Nucleus accumbens (tissue), 56 donors: Measurements from ENCODE around the gene CELSR2.

Experiments
- DNase-seq, 56 donors: peaks; one replicate each; lab custom pipeline; 2025; lab: John Stamatoyannopoulos, UW

The CELSR2 gene

DNA sequence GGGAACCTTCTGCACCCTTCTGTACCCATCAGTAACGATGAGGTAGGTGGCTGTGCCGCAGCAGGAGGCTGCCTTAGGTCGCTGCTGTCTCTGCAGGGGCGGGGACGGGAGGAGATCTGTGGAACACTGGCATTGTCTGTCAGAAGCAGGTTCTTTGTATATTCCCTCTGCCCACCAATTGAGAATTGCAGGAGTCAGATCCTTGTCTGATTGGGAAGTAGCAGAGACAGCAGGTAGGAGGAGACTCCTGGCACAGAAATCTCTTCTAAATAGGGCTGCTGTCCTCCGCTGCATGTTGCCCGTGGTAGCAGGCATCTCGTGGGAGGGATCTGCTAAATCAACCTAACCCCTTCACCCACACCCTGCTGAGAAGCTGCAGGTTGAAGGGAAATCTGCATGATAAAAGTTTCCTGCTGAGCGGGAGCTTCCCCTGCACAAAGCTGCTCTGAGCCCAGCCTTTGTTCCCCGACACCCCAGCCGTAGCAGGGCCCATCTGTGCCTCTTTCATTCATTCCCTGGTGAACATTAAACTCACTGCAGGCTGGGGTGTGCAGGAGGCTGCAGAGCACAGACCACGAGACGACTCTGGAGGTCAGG lies 19.7 kb upstream of the CELSR2 start:
- DNase-seq, result peak in 44 of 56 donors; percentile 26 to 95 (median 75)

DNA sequence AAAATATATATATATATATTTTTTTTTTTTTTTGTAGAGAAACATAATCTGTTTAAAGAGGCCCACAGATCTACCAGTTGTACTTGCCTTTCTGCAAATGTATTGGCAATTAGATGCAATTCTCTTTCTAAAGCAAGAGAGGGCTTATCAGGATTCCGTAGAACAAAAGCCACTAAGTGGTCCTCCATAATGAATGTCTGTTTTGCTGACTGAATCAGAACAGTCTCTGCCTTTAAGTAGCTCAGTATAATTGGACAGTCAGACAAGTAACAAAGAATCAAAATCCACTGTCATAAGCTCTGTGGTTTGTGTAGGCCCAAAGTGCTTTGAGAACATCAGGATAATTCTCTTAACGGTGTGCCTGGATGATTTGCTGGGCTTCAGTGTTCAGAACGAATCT lies 18.3 kb upstream of the CELSR2 start:
- DNase-seq, result no peak

DNA sequence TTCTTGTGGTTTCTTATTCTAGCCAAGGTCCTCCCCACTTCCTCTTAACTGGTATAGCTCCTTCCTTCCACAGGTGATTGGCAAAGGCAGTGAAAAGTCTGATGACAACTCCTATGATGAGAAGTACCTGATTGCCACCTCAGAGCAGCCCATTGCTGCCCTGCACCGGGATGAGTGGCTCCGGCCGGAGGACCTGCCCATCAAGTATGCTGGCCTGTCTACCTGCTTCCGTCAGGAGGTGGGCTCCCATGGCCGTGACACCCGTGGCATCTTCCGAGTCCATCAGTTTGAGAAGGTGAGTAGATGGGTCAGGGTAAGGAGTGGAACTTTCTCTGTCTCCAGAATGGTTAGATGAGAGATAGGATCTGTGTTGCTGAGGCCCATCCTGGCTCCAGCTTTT lies 14.2 kb upstream of the CELSR2 start:
- no peak for DNase-seq

DNA sequence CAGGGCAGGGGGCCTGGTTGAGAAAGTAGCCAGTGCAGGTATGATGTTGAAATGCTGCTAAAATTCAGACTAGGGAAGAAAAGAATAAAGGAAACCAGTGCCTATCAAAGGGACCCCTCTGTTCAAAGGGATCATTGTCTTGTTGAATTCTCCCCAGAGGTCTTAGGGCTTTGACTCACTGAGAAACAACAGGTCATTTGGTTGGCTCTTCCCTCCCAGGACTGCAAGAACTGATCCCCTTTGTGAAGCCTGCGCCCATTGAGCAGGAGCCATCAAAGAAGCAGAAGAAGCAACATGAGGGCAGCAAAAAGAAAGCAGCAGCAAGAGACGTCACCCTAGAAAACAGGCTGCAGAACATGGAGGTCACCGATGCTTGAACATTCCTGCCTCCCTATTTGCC lies 11.8 kb upstream of the CELSR2 start:
- no peak for DNase-seq

DNA sequence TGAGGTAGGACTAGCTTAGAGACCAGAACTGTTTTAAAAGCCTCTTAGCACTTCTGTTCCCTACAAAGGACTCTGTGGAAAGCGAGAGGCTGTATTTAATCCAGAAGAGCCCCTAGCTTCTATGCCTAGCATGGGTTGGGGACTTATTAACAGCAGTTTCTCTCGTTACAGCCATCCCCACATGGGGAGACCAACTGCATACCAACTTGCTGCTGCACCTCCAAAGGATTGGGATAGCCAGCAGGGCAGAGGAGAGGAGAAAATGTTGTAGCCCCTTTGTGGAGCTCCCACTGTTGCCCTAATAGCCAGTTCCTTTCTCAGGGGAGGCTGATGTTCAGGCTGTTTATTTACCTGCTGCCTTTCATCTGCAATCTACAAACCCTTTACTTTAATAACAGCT lies 11.0 kb upstream of the CELSR2 start:
- no peak for DNase-seq

DNA sequence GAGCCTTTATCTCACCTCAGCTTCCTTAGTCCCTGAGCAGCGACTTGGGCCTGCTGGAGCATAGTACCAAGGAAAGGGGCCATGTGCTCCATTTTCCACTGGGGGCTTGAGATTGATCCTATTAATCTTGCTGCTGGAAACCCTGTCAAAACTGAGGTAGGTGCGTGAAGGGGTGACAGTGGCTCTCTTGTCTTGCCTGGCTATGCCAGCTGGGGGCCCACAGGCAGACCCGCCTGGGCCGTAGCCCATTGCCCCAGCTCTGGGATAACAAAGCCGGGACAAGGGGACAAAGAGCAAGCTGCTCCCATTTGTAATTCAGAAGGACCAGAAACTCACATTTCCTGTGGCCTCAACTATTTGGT lies 10.3 kb upstream of the CELSR2 start:
- DNase-seq, result no peak

DNA sequence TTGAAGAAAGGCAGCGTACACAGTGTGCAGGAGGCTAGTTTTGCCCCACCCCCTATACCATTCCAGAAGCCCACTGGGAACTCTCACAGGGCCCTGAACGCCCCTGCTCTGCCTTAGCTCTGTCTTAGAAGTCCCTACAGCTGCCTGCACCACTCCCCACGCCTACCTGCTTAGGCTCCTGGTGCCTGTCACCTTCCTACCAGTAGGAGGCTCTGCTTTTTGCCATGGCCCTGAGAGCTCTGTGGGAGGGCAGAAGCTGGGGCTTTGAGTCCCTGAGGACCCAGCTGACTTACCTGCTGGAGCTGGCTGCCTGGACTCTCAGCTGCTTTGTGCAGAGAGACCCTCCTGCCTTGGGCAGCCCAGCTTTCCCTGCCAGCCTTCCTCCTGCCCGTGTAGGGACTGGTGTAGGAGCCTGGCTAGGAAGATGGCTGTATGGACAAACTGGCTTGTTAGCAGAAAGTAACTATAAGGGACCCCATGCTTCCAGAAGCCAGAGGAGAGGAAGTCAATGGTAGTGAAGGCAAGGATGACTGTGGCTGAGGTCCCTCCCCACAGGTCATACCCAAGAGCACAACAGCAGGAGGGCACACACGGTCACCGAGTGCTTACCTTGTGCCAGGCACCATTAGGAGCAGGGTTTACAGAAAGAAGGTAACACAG lies 9.8 kb upstream of the CELSR2 start:
- peak in 3 of 56 donors; percentile 26 to 42 (median 30) for DNase-seq

DNA sequence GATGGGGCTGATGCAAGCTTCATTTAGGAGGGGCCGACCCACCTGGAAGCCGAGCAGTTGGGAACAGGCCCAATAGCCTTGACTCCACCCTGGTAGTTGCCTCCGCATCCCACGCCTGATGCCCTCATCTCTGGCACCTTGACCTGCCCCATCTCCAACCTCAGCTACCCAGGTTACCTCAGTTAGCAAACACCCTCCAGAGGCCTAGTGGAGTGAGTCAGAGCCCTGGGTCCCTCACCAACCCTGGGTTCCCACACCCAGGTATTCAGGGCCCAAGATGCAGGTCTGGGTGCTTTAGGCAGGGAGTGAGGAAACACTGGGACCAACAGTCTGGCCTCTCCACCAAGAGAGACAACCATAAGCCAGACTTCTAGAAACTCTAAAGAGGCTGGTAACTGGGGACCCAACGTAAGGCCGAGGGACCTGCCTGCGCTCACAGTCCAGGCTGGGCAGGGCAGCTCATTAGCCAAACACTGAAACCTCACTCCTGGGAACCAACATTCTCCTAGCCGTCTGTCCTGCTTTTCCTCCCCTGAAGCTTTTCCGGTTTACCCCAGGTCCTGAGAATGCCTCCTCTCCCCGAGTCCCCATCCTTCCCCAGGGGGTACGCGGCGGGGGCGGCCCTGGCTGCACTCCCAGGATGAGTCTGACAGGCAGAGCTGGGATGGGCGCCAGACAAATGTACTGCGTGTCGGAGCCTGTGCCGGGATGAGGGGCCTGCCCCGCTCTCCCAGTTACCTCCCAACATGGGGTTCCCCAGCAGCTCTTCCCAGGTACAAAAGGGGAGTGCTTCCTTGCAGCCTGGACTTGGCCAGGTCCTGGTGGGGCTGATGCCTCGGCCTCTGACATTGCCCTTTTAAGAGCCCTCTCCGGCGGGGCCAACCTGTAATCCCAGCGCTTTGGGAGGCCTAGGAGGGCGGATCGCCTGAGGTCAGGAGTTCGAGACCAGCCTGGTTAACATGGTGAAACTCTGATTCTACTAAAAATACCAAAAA lies 8.9 kb upstream of the CELSR2 start:
- peak in 27 of 56 donors; percentile 26 to 82 (median 44) for DNase-seq

DNA sequence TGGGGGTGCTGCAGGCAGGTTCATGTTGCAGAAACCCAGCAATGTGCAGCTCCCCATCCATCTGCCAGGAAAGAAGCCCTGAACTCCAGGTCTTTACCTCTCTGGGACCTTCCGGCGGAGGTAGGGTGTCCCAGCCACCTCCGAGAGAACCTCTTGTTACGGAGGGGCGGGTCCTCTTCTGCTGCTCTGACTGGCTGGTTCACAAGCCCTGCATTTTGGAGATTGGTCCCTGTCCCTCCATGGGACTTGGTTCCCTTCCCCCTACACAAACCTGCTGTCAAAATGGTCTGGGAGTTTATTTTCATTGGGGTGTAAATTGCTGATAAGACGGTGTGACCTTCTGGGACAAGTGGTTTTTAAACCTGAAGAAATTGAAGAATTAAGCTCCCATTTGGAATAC lies 8.0 kb upstream of the CELSR2 start:
- no peak for DNase-seq

DNA sequence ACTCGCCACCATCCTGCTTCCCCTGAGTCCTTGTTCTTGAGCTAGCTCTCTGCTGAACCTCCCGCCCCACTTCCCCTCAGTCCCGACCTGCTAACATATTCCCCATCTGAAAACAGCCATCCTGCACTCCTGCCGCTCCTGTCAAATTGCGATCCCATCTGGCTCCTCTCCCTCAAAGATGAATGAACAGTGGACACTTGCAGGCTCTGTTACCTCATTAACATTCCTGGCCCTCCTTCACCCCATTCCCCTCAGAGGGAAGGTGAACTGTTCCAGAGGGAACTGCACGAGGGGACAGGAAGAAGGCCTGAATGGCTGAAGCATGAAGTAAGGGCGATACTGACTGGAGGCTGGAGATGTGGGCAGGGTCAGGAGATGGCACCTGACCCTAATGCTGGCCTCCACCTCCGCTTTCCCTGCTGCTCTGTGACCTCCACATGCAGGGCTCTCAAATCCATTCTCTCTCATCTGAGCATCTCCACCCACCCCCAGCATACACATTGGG lies 7.4 kb upstream of the CELSR2 start:
- DNase-seq, result peak in 2 of 56 donors; percentile 23 to 29

DNA sequence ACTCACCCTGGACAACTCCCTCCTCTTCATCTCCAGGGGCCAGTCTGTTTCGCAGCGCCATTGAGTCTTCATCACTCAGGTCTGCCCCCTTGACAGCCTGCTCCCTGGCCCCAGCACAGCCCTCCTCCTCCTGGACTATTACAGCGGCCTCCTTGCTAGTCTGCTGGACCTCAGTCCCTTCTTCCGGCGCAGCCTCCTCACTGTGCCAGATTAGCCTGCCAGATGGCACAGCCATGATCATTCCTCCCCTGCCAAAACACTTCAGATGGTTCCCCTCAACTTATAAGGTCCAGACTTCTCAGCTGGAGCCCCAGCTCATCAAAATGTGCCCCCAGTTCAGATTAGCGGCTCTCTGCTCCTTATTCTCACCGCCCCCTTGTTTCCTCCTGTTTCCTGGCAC lies 7.0 kb upstream of the CELSR2 start:
- DNase-seq, result peak in 5 of 56 donors; percentile 25 to 43 (median 42)

DNA sequence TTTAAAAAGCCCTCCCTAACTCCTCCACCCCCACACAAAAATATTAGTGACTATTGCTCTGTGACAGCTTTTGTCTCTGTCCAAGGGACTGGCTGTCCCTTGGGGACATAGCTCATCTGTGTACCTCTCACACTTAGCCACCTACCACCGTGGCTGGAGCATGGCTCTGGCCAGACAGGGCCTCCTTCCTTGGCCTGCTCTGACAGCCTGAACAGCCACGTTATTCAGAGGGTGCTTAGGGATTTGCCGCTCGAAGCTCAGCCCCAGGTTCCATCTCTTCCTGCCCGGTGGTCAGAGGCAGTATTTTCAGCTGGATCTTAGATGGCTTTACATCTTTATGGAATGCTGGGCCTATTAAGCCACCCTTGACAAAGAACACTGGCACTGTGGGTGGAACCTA lies 6.1 kb upstream of the CELSR2 start:
- DNase-seq, result no peak

DNA sequence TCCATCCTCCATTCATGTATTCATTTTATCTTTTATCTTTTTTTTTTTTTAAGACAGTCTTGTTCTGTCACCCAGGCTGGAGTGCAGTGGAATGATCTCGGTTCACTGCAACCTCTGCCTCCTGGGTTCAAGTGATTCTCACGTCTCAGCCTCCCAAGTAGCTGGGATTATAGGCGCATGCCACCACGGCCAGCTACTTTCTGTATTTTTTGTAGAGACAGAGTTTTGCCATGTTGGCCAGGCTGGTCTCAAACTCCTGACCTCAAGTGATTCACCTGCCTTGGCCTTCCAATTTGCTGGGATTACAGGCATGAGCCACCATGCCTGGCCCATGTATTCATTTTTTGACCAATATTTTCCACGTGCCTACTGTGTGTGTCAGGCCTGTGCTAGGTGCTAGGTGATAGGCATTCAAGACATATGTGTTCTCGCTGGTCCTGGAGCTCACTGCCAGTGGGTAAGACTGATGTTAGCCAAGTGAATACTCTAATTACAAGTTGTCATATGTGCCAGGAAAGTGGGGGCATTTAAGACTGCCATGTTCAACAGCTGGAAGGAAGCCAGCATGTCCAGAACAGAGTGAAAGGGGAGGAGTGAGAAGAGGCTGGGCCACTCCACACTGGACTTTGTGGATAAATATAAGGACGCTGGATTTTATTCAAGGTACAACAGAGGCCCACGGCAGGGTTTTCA lies 5.3 kb upstream of the CELSR2 start:
- no peak for DNase-seq

DNA sequence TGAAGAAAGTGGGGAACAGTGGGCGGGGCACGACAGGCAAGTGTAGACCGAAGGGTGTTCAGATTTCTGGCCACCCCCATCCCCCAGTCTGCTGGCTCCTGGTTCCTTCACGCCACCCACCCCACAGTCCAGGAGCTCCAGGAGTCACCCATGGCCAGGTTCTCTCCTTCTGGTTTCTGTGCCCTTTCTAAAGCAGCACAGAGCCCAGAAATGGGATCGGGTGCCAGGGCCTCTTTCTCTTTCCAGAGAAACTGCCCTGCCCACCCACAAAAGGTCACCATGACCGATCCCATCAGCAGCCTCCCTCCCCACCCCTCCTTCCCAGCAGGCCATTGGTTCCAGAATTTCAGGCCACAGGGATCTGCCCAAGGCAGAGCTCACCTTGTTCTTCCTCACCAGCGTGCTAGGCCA lies 3.2 kb upstream of the CELSR2 start:
- no peak for DNase-seq

DNA sequence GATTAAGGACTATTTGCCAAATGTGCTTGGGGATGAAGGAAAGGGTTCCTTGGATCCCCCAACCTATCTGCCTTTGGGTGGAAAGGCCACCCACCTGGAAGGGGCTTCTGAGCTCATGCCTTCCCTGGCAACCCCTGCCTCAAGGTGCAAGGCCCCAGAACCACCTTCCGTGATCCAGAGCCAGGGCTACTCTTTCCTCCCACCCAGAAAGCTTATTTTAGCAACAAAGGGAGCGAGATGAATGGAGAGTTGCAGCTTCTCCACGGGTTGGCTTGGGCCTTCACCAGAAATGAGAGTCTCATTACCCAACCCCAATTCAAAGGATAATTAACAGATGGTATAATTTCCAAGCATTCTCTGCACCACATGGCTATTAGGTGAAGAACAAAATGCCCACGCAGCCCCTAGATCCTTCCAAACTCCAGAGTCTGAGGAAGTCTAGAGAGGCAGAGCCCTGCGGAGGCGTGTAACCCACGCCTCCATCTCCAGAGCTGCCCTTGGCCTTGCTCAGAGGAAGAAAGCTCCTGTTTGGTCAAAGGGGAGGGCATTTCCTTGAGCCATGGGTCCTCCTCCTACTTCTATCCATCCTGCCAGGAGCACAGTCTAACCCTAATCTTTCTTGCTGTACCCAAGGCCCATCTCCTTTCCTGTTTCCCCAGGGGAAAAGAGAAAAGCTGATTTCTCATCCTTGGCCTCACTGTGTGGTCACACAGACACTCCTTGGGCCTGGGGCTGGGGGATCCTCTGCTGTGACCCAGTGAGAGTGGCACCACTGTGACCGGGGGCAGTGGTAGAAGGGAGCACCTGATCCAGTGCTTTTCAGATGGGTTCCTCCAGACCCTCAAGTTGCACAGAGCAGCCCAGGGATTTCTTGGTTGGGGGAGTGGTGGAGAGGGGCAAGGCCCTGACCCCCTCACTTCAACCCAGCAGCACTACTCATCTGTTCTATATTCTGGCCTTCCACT lies 1.7 kb upstream of the CELSR2 start:
- DNase-seq, result no peak

DNA sequence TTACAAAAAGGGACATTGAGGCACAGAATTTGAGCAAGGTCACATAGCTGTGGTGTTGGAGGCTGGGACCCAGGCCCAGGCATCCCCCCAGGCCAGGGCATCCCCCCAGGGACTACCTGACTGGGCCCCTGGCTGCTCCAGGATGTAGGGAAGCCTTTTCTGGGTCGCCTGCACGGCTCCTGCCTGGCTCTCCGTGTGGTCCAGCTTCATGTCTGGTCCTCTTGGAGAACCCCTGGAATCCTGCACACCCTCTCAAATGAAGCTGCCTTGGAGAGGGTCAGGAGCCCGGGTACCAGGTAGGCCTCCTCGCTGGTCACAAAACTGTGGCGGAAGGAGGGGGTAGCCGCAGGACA lies 919 bp upstream of the CELSR2 start:
- no peak for DNase-seq

DNA sequence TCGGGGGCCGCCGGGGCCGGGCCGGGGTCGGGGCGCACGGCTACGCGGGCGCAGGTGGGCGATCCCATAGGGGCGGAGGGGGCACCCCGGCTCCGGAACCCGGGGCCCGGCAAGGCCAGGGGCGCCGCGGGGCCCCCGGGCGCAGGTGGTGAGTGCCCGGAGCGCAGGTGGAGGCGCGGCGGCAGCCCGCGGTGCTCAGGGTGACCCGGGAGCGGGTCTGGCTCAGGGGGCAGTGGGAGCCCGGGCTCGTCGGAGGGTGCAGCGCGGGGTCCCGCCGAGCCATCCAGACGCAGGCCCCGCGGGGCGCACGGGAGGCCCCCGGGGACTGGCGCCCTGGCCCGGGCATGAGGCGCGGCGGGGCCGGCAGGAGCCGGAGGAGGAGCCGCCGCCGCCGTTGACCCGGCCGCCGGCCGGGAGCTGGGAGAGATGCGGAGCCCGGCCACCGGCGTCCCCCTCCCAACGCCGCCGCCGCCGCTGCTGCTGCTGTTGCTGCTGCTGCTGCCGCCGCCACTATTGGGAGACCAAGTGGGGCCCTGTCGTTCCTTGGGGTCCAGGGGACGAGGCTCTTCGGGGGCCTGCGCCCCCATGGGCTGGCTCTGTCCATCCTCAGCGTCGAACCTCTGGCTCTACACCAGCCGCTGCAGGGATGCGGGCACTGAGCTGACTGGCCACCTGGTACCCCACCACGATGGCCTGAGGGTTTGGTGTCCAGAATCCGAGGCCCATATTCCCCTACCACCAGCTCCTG lies 489 bp downstream of the CELSR2 start:
- peak in 1 of 56 donors; percentile 26 for DNase-seq

DNA sequence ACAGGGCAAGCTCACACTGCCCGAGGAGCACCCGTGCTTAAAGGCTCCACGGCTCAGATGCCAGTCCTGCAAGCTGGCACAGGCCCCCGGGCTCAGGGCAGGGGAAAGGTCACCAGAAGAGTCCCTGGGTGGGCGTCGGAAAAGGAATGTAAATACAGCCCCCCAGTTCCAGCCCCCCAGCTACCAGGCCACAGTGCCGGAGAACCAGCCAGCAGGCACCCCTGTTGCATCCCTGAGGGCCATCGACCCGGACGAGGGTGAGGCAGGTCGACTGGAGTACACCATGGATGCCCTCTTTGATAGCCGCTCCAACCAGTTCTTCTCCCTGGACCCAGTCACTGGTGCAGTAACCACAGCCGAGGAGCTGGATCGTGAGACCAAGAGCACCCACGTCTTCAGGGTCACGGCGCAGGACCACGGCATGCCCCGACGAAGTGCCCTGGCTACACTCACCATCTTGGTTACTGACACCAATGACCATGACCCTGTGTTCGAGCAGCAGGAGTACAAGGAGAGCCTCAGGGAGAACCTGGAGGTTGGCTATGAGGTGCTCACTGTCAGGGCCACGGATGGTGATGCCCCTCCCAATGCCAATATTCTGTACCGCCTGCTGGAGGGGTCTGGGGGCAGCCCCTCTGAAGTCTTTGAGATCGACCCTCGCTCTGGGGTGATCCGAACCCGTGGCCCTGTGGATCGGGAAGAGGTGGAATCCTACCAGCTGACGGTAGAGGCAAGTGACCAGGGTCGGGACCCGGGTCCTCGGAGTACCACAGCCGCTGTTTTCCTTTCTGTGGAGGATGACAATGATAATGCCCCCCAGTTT lies 1.3 kb downstream of the CELSR2 start:
- DNase-seq, result no peak
